GM18858 (cell line): ENCODE results near the gene HPDL.
"Not testable (repeated sequence)": the region's sequence is repeated elsewhere in the genome, so short reads cannot be mapped to it uniquely, and the experiment has no call there.

Experiments used
- ATAC-seq: cut with Tn5 transposase; IDR thresholded peaks from one replicate; pipeline ENCODE4 v1.9.1; 2021; ENCODE audit not compliant: unreplicated experiment

HPDL gene

GRCh38 chr1:45326627-45327623 lies at the start of gene HPDL:
TSS of gene HPDL (plus strand) at chr1:45326895. CDS start at chr1:45327149, 254 bp downstream.
- ATAC-seq, result no peak

- ATAC-seq, result no peak
Measured at GRCh38 chr1:45282351-45282750, 44.3 kb upstream of the HPDL start.

DNA sequence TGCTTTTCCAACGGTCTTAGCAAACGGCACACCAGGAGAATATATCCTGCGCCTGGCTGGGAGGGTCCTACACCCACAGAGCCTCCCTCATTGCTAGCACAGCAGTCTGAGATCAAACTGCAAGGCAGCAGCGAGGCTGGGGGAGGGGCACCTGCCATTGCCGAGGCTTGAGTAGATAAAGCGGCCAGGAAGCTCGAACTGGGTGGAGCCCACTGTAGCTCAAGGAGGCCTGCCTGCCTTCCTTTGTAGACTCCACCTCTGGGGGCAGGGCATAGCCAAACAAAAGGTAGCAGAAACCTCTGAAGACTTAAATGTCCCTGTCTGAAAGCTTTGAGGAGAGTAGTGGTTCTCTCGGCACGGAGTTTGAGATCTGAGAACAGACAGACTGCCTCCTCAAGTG lies 41.8 kb upstream of the HPDL start:
- not testable (repeated sequence) for ATAC-seq

DNA sequence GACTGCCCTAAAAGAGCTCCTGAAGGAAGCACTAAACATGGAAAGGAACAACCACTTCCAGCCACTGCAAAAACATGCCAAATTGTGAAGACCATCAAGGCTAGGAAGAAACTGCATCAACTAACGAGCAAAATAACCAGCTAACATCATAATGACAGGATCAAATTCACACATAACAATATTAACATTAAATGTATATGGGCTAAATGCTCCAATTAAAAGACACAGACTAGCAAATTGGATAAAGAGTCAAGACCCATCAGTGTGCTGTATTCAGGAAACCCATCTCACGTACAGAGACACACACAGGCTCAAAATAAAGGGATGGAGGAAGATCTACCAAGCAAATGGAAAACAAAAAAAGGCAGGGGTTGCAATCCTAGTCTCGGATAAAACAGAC lies 40.2 kb upstream of the HPDL start:
- not testable (repeated sequence) for ATAC-seq

DNA sequence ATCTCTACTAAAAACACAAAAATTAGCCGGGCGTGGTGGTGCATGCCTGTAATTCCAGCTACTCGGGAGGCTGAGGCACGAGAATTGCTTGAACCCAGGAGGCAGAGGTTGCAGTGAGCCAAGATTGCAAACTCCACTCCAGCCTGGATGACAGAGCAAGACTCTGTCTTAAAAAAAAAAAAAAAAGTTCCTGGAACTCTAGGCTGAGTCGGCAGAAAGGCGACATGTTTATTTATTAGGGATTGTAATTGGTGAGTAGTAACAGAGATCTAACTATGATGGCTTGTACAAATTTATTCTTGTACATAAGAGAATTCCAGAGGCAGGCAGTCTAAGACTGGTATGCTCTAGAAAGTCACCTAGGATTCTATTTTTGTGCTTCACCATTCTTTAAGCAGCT lies 35.7 kb upstream of the HPDL start:
- not testable (repeated sequence) for ATAC-seq

DNA sequence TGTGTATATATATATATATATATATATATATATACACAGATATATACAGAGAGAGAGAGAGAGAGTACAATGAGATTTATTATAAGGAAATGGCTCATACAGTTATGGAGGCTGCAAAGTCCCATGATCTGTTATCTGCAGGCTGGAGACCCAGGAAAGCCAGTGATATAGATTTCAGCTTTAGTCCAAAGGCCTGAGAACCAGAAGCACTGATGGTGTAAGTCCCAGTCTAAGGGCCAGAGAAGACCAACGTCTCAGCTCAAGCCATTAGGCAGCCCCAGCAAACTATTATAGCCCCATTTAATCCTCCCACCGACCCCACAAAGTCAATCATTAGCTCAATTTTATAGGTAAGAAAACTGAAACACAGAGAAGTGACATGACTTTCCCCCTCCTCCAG lies 35.0 kb upstream of the HPDL start:
- no peak for ATAC-seq

DNA sequence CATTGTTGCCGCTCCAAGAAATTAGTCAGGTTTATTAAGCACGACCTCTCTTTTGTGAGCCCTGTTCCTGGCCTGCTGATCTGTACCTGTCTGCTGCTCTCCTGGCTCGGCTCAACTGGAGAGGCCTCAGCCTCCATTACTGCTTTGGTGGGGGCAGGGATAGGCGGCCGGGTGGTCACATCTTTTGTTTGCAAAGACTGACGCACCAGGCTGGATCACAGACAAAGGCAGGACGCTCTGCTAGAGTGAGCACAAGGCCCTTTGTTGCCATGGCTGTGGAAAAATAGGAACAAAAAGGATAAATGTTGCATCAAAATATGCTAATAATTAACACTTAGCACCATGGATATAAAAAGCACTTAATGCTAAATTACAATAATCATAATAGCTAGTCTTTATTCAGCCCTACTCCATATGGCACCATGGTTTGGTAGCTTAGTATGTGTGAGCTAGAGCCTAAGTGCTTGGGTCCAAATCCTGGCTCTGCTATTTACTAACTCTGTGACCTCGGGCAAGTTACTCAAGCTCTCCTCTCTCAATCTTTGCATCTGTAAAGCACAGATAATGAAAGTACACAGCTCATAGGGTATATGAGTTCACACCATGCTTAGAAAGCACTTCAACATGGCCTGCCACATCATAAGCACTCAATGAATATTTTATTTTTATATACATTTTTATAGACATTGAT lies 28.9 kb upstream of the HPDL start:
- no peak for ATAC-seq

GRCh38 chr1:45299296-45299695 lies 27.4 kb upstream of the HPDL start:
- ATAC-seq, result no peak

DNA sequence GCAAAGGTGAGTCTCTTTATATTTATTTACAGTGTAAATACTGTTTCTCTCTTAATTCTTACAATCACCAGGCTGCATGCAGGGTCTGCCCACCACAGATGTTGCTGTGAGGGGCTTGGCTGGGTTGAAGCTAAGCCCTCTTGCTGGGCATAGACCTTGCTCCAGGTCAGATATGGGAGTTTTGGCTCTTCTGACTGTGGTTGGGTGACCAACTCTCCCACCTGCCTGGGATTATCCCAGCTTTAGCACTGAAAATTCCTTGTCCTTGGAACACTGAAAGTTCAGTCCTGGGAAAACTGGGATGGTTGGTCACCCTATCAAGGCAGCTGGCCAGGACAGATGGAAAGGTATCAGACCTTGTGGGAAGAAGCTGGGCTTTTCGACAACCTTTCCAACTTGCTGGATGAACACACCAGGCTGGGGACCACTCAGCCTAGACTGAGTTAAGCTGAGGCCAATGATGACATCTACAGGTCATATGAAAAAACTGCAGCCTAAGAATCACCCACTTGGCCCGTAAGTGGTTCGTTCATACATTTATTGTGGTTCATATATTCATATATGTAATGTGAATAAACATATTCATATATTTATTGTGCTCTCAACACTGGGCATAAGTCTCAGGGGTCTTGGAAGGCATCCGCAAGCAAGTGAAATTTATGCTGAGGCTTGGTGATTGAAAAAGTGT lies 26.6 kb upstream of the HPDL start:
- no peak for ATAC-seq

DNA sequence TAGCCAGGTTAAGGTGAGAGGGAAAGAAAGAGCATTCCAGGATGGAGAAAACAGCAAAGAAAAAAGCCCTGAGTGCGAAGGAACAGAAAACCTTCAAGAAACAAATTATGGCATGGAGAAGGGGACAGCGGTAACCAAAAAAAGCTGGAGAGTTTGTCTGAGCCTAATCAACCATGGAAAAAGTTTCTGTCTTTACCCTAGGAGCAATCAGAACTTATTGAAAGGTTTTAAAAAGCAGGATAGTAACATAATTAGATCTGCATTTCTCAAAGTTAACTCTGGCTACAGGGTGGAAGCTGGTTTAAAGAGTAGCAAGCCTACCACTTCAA lies 26.1 kb upstream of the HPDL start:
- ATAC-seq, result no peak

DNA sequence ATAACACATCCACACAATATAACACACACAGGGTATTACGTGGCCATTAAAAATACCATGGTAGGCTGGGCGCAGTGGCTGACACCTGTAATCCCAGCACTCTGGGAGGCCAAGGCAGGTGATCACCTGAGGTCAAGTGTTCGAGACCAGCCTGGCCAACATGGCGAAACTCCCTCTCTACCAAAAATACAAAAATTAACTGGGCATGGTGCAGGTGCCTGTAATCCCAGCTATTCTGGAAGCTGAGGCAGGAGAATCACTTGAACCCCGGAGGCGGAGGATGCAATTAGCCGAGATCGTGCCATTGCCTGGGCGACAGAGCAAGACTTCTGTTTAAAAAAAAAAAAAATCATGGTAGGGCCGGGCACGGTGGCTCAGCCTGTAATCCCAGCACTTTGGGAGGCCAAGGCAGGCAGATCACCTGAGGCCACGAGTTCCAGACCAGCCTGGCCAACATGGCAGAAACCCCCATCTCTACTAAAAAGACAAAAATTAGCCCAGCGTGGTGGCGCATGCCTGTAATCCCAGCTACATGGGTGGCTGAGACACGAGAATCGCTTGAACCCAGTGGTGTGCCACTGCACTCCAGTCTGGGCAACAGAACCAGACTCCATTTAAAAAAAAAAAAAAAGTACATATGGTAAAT lies 24.1 kb upstream of the HPDL start:
- no peak for ATAC-seq

- peak; percentile 45 for ATAC-seq
Measured at GRCh38 chr1:45303520-45304310, 23.0 kb upstream of the HPDL start.

- ATAC-seq, result no peak
Measured at GRCh38 chr1:45304311-45305081, 22.2 kb upstream of the HPDL start.

GRCh38 chr1:45305231-45305630 lies 21.5 kb upstream of the HPDL start:
- ATAC-seq, result no peak

DNA sequence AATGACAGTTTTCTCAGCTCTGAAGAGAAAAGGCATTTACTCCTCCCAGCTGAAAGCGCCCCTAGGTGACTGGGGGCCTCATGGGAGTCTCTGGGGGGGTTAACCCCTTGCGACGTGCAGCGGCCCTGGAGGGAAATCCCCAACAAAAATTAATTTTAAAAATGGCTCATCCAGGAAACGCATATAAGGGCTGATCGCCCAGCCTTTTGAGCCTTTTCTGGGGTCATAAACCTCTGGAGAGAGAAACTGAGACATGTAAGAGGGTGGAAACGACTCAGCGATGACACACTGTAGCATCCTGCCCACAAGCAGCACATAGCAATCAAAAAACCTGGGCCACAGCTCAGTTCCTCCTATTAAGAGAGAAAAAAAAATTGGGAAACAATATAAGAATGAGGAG lies 20.4 kb upstream of the HPDL start:
- no peak for ATAC-seq

GRCh38 chr1:45306905-45307304 lies 19.8 kb upstream of the HPDL start:
- no peak for ATAC-seq

- no peak for ATAC-seq
Measured at GRCh38 chr1:45314266-45314665, 12.4 kb upstream of the HPDL start.

DNA sequence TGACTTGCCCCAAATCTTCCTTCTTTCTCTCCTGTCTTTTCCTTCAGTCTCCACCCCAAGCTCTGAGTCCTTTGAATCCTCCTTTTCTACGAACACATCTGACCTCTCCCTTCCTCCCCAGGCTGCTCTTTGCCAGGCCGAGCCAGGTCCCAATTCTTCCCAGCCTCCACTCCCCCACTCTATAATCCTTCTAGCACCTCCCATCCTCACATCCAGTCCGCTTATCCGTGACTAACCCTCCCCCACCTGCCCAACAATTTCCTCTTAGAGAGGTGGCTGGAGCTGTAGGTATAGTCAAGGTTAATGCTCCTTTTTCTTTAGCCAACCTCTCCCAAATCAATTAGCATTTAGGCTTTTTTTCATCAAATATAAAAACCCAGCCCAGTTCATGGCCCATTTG lies 9.5 kb upstream of the HPDL start:
- ATAC-seq, result no peak

- ATAC-seq, result no peak
Measured at GRCh38 chr1:45319761-45320160, 6.9 kb upstream of the HPDL start.

DNA sequence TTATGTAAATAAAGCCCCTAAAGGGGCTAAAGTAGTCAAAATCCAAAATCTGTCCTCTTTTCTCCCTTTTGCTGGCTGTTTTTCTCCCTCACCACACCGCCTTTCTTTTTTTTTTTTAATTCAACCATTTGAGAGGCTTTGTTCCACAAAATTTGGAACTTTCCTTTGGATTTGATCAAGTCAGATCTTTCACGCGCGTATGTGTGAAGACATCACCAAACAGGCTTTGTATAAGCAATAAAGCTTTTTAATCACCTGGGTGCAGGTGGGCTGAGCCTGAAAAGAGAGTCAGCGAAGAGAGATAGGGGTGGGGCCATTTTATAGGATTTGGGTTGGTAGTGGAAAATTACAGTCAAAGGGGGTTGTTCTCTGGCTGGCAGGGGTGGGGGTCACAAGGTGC lies 5.3 kb upstream of the HPDL start:
- no peak for ATAC-seq
